NCI-H187 treated with DMSO at 0.1 percent for 48 hours (cell line): ENCODE results near the gene SMAD9.
"Not testable (repeated sequence)": the region's sequence is repeated elsewhere in the genome, so short reads cannot be mapped to it uniquely, and the experiment has no call there.

Experiments used
- DNase-seq: peaks from one replicate; lab custom pipeline; 2025; lab: John Stamatoyannopoulos, UW

The SMAD9 gene

DNA sequence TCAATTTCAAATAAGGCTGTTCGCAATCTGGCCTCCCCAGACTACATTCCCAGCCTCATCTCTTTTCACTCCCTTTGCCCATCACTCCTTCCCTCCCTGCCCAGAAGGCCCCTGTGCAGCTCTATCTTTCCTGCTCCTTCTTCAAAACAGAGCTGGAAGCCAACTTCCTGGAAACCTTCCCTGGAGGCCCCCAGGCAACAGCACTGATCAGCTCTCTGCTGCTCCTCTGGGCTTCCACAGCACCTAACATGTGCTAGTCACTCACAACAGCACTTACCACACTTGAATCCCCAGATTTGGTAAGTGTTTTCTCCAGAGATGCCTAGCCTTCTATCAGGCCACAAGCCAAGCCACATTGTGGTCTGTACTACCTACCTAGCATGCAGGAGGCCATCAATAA lies 9.5 kb downstream of the SMAD9 start:
- DNase-seq, result no peak

DNA sequence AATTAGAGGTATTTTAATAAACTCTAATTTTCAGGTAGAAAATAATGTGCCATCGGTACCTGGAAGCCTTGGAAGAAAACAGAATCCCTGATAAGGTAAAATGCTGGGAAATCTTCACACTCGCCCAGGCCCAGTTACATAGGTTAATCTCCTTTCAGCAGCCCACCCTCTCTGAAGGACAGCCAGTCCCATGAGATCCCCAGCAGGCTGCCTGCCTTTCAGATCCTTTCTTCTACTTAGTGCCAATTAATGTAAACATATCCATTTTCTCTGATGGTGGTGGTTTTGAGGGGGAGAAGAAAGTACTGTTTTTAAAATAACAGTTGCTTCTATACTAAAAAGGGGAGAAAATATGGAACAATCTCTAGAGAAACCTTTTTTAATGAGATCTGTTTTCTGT lies 12.2 kb downstream of the SMAD9 start:
- DNase-seq, result no peak

DNA sequence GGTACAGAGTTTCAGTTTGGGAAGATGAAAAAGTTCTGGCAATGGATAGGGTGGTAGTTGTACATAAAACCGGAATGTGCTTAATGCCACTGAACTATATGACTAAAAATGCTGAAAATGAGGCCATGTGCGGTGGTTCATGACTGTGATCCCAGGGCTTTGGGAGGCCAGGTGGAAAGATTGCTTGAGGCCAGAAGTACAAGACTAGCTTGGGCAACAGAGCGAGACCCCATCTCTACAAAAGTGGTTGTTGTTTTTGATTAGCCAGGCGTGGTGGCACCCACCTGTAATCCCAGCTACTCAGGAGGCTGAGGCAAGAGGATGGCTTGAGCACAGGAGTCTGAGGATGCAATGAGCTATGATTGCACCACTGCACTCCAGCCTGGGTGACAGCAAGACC lies 12.8 kb downstream of the SMAD9 start:
- no peak for DNase-seq

DNA sequence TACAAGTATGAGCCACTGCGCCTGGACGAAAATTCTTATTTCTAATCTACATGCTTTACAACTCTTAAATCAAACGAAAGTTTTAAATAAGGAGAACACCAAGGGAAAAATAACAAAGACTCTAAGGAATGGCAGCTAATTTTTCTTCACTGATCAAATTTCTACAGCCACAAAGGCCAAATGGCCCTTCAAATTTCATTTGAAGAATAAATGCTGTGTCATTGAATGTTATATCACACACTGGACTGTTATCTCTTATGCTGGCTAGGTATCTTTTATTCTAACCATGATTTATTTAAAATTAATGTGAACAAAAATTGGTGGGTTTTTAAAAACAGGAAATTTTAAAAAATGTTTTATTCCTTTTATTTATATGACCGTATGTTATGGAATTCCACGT lies 14.1 kb downstream of the SMAD9 start:
- no peak for DNase-seq

DNA sequence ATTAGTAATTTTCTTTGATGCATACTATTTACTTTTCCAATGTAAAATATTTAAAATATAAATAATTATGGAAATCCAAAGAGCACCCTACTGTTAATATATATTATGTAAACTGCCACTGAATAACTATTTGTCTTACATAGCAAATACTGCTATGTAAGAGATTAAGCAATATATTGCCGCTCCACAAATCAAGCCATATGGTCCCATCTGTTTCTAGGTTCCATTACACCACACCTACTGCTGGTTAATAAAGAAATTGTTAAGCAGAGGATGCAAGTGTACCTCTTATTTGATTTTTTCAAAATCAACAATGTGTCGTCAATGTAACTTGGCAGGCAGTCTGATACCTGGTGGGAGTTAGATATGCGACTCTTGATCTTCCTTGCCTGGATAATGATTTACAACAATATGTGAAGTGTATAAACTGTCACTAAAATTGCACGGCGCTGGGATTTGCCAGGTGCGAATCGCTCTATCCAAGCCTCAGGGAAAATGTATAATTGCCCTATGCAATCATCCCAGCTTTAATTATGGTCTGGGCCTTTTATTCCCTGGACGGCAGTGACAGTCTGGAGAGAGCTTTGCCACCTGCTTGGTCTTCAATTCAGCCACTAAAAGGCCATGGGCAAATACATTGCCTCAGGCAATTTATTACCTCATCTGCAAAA lies 16.0 kb downstream of the SMAD9 start:
- peak; percentile 86 for DNase-seq

DNA sequence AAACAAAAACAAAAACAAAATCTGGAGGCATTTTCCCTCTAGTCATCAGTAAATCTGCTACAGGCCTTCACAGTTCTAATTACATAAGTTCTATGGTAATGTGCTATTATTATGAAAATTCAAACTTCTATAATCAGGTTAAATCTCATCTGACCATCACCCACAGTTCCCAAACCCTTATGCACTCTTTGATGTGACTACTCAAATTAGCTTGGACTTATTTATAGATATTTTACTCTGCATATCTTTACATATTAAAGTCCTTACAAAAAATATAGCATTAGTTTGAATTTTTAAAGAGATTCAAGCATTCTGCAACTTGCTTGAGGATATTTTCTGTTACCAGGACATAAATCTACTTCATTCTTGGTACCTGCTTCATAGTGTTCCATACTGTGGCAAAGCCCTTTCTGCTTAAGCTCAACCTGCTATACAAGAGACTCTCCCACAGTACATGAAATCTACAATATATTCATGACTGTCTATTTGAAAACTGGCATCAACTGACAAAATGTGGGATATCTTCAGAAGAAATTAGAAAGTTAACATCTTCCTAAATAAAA lies 22.9 kb downstream of the SMAD9 start:
- no peak for DNase-seq

DNA sequence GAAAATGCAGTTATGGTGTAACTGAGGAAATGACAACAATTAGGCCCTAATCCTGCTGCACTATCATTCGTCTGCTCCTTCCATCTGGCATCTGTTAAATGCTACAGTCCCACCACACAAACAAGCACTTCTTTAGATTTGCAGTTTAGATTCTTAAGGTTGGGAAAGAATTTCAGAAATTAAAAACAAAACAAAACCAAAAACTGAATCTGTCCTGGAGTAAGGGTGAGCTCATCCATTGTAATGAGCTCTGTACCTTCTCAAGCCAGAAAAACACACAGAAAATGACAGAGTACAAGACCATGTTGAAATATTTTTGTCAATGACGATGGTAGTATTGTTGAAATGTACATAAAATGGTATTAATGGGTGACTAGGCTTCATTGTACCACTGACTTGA lies 28.3 kb downstream of the SMAD9 start:
- DNase-seq, result no peak

DNA sequence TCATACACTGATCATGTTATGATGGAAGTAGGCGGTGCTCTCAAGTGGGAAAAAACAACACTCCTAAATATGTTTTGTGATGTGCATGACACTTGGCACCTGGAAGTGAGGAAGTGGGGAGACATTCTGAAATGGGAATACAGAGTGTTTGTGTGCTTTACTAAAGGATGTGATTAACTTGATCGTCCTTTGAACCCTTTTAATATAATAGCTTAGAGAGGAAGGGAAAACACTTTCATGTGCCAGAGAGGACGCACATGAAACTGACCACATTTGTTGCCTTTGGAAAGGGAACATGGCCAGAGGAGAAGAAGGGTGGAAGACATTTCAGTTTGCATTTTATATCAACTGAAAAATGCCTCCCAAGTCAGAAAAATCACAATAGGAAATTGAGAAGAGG lies 31.4 kb downstream of the SMAD9 start:
- DNase-seq, result no peak

DNA sequence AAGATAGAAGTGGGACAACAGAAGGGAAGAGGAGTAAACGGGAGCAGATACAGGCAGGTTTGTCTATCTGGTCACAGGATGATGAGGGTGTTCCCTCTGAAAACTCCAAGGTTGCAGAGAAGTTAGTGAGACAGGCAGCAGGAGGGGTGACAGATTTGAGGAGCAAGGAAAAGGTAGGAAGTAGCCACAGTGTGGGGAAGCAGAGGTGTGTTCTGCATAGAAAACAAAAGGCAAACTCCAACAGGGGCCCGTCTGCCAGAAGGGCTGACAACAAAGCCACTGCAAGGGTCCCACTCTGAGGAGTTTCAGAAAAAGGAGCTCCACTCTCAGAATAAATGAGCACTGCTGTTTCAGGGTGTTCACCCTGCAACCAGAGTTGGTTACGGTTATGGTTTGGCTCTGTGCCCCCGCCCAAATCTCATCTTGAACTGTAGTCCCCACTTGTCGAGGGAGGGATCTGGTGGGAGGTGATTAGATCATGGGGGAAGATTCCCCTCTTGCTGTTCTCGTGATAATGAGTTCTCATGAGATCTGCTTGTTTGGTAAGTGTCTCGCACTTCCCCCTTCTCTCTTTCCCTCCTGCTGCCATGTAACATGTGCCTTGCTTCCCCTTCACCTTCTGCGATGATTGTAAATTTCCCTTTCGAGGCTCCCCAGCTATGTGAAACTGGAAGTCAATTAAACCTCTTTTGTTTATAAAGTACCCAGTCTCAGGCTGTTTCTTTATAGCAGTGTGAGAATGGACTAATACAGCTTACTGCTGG lies 32.1 kb downstream of the SMAD9 start:
- no peak for DNase-seq

DNA sequence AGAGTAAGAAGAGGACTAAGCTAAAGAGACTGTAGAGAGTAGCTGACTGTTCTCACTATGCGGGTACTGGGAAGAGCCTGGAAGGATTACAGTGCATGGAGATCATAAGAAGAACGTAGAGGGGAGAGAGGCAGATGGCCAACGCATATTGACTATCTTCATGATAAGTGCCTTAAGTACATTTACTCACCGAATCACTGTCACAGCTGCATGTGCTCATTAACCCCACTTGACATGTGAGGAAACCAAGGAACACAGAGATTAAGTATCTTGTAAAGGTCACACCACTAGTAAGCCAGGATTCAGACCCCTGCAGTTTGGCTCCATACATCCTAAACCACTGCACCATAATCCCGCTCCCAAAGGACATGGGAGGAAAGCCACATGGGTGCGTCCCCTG lies 34.1 kb downstream of the SMAD9 start:
- no peak for DNase-seq

DNA sequence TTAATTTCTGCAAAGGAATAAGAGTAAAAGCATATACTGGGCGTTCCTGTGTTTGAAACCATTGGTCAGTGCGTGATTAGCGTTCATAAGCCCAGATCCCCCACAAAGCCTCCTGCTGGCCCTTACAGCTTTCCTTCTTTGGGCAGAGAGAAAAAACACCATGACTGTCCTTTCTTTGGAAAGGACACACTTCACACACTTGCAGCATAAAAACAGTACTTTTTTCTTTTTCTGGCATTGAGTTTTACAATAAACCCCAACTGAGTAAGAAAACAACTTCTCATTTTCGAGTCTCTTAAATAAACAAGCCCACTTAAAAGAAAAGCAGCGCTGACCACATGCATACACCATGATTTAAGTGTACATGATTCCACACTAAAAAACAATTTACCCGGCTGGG lies 35.8 kb downstream of the SMAD9 start:
- DNase-seq, result no peak

DNA sequence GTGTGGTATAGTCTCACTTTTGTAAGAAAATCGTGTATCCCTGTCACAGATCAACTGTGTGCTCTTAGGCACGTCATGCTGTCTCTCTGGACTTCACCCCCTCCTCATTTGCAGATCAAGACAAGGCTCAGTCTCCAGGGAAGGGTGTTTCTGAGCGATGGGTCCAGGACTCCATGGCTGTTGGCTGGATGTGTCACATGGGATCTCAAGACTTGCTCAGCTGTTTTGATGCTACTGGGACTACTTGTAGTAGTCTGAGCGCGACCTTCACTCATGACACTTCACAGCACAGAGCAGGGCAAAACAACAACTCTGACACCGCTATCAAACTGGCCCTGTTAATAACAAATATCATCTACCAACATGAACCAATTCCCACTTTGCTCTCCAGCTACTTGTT lies 36.2 kb downstream of the SMAD9 start:
- no peak for DNase-seq

DNA sequence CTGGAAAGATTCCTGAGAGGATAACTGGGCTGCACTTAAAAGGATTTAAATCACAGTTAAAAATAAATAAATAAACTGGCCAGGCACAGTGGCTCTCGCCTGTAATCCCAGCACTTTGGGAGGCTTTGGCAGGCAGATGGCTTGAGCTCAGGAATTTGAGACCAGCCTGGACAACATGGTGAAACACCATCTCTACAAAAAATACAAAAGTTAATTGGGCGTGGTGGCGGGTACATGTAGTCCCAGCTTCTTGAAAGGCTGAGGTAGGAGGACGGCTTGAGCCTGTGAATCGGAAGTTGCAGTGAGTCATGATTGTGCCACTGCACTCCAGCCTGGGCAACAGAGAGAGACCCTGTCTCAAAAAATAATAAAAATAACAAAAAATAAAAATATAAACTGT lies 36.6 kb downstream of the SMAD9 start:
- not testable (repeated sequence) for DNase-seq

DNA sequence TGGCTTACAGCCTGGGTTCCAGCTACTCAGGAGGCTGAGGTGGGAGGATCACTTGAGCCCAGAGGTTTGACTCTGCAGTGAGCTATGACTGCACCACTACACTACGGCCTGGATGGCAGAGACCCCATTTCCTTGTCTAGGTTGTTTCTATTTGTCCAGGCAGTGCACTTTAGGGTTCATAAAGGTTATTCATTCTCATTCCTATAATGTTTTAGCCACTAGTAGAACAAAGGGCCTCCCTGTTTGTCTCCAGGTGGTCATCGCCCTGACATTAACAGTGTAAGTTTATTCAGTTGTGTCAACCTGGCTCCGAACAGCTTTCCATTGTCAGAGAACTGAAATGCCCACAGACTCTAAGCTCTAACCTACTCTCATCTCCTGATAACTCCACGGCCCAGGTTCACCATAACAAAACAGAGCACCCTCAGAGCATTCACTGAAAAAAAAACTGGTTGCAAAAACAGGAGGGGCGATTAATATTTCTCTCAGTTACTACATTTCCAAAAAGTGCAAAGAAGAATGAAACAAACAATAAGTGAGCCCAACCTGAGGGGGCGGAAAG lies 37.1 kb downstream of the SMAD9 start:
- DNase-seq, result no peak

DNA sequence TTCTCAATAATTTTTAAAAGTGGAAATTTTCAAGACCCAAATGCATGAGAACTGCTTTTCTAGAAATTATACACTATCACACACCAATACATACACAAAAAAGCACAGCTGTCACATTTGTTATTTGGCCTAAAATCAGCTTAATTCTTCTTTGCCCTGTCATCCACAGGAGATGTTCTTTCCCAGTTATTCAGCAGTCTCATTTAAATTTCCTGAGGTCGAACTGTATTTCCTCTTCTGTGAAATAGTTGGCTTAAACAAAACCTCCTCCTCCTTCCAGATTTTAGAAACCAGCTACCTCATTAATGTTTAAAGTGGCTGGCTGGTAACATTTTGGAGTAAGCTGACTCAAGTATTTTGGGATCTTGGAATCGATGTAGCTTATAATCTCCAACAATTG lies 39.1 kb downstream of the SMAD9 start:
- DNase-seq, result no peak

DNA sequence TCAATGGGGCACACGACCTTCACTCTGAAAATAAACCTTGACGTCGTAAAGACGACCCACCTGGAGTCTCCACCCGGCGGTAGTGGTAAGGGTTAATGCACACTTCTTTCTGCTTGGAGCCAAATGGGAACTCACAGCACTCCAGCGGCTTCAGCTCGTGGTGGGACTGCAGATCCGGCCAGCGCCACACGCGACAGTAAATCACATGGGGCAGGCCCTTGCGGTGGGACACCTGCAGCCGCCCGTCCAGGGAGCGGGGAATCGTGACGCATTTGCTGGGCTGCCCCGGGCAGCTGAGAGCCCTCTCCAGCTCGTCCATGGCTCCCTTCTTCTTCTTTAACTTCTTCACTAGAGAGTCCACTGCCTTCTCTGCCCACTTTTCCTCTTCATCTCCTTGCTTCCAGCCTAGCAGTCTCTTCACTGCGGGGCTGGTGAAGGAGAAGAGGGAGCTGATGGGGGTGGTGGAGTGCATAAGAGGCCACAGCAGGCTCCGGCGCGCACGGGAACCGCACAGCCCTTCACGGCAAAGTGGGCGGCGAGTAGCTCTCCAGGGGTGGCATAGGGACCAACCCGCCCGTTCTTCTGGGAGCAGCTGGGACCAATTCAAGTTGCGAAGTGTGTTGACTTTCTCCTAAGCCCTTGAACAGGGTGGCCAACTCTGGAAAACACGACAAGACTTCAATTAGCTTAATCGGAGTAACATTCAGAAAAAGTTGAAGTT lies 40.7 kb downstream of the SMAD9 start:
- DNase-seq, result no peak

DNA sequence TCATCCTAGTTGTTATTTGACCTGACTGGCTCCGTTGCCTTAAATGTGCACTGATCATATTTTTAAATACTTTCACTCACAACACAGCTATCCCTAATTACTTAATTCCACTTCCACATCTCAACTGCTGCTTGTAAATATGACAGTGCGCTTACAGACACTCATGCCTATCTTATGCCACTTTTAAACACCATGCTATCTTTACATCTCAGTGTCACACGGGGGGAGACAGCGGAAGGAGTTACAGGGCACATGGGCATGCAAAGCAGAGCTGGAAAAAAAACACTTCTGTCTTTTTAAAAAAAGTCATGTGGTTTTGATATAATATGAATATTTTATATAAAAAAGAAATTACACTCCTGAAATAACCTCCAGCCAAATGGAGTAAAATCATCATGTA lies 44.1 kb downstream of the SMAD9 start:
- no peak for DNase-seq

DNA sequence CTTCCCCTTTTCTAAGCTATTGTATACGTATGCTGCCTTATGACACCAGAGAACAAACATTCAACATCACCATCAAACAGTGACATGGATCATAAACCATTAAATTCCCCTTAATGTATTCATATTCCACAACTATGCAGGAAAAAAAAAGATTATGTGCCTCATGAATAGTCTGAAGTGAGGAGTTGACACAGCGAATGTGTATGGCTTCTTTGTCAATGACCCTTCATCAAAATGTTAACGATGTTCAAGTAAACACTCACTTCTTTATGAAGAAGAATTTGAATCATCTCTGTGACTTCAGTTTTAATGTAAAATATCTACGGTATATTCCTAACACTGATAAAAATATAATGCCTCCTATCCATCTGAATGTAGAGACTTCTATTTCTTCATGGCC lies 44.6 kb downstream of the SMAD9 start:
- peak; percentile 79 for DNase-seq

DNA sequence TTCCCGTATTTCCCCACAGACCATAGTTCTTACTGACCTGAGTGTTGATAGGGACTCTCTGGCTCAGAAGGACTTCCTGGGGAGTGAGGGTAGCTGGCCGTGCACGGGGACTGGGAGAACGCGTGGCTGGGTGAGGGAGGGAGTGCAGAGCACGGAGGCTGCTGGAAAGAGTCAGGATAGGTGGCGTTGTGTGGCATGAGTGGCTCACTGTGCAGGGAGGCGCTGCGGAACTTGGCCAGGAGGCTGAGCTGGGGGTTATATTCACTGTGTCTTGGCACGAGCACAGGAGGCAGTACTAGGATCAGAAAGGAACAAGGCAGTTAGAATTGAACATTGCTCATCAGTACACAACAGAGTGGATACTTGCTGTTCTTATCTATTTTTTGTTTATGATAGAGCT lies 47.4 kb downstream of the SMAD9 start:
- no peak for DNase-seq

DNA sequence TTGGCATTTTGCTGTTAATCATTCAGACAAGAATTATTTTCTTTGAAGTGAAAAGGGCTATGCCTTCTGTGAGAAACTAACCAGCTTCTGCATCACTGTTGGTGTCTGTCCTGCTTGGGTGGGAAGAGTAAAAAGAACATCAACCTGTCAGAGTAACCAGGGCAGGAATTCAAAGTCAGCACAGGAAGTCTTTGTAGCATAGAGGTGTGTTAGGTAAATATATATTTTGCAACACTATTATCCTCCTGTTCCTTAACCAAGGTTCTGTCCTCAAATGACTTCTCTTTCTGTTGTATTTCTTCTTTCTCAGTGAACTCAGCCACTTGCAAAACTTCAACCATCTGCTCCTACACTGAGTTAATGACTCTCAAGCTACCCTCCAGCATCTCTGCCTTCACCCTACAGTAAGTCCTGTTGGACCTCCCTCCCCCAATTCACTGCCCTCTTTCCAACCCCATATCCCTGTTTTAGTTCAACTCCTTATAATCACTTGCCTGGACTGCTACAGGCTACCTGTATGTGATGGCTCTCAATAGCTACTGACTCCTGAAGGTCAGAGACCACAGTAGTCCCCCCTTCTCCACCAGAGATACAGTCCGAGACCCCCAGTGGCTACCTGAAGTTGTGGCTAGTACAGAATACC lies 49.9 kb downstream of the SMAD9 start:
- no peak for DNase-seq

DNA sequence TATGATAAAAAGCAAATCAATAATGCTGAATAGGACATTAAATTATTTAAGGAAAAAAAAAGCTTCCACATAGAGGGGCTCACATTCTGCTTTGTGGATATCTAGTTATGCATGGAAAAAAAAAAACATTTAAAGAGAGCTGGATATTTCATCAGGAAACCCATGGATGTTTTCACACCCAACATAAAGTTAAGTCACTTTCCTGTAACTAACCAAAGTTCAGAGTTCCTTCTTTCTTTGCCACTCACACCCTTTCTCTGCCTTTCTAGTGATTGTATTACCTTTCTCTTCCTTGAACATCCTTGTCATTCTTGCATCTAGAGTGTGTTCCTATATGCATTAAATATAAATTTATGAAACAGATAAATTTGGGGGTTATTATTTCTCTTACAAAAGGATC lies 53.8 kb downstream of the SMAD9 start:
- DNase-seq, result no peak

DNA sequence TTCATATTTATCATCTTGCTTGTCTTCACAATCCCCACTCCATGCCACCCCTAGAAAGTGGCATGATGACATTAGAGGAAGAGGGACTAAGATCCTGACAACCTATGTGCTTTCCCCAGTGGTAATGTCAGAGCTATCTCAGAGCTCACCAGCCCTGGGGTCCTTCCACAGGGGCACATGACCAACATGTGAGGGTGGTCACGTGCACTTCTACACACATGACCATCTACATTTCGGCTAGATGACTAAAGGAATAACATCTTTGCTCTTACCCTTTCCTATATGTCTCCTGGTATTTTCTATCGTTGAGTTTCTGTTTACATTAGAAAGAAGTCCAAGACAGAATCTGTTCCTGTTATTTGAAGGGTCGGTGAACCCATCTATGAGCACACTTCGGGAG lies 54.8 kb downstream of the SMAD9 start:
- DNase-seq, result no peak
